HG02642 (cell line): ENCODE data around the gene ASPDH.
A peak's percentile ranks its signal among the peaks of the same experiment; 100 is the strongest.
"Not testable (repeated sequence)": the region's sequence is repeated elsewhere in the genome, so short reads cannot be mapped to it uniquely, and the experiment has no call there.

Experiments used
- ATAC-seq: cut with Tn5 transposase; IDR thresholded peaks from one replicate; pipeline ENCODE4 v1.9.1; 2021; ENCODE audit warnings: mild to moderate bottlenecking; ENCODE audit not compliant: unreplicated experiment, poor library complexity

Gene ASPDH

GRCh38 chr19:50480281-50481111 lies 33.2 kb downstream of the ASPDH start:
- ATAC-seq = no peak

GRCh38 chr19:50479761-50480251 lies 33.9 kb downstream of the ASPDH start:
- no peak for ATAC-seq

- ATAC-seq = no peak
These were observed 34.6 kb downstream of the ASPDH start for GRCh38 chr19:50478901-50479715.

GRCh38 chr19:50477751-50478515 lies 35.8 kb downstream of the ASPDH start:
- no peak for ATAC-seq

- no peak for ATAC-seq
These were observed 36.8 kb downstream of the ASPDH start for GRCh38 chr19:50476907-50477238.

GRCh38 chr19:50476224-50476906 lies 37.3 kb downstream of the ASPDH start, which contains the start of the genes EMC10 and GARIN5A:
Gene EMC10, plus strand, starts transcription at chr19:50476507. Its CDS starts 38 bp downstream, at chr19:50476545.
Gene GARIN5A, minus strand, starts transcription at chr19:50476848. Its CDS starts 460 bp downstream, at chr19:50476388.
- peak; percentile 88 for ATAC-seq

GRCh38 chr19:50475736-50476223 lies 37.9 kb downstream of the ASPDH start:
- no peak for ATAC-seq

- ATAC-seq = no peak
These were observed 38.6 kb downstream of the ASPDH start for GRCh38 chr19:50475101-50475568.

- not testable (repeated sequence) for ATAC-seq
These were observed 40.4 kb downstream of the ASPDH start for GRCh38 chr19:50473336-50473735.

GRCh38 chr19:50468818-50469217 lies 44.9 kb downstream of the ASPDH start:
- no peak for ATAC-seq

- no peak for ATAC-seq
These were observed 46.1 kb downstream of the ASPDH start for GRCh38 chr19:50467566-50467965.

- no peak for ATAC-seq
These were observed 47.0 kb downstream of the ASPDH start for GRCh38 chr19:50466706-50467039.

GRCh38 chr19:50465986-50466705 lies 47.6 kb downstream of the ASPDH start:
- no peak for ATAC-seq

GRCh38 chr19:50465000-50465399 lies 48.7 kb downstream of the ASPDH start:
- ATAC-seq = no peak

- ATAC-seq = no peak
These were observed 49.4 kb downstream of the ASPDH start for GRCh38 chr19:50464348-50464747.

GRCh38 chr19:50462970-50463369 lies 50.7 kb downstream of the ASPDH start:
- no peak for ATAC-seq
